Kidney tubule cell (primary cell): Measurements from ENCODE around the gene SPAG16.
"Not testable (repeated sequence)": the region's sequence is repeated elsewhere in the genome, so short reads cannot be mapped to it uniquely, and the experiment has no call there.

Experiments
- DNase-seq: peaks from one replicate; pipeline ENCODE4 v3.0.0-alpha.2; 2018; ENCODE audit warnings: low spot score

The SPAG16 gene

DNA sequence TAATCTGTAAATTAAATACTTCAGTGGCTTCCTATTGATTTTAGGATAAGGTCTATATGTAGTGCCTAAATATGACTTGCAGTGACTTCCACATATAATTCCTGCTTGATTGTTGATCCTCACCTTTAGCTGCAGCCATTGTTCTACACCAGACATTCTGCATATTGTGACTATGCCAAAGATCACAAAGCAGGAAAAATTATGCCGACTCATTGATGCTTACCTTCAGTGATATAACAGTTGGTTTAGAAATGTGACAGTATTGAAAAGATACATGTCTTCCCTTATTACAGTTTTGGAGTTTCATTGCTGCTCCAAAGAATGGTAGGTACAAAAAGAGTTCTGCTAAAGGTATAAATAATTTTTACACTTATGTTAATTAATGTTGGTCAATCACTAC lies 12.3 kb upstream of the SPAG16 start:
- no peak for DNase-seq

GRCh38 chr2:213274143-213274542 lies 10.1 kb upstream of the SPAG16 start:
- DNase-seq: no peak

- no peak for DNase-seq
Observed at GRCh38 chr2:213275265-213275664, 9.0 kb upstream of the SPAG16 start.

DNA sequence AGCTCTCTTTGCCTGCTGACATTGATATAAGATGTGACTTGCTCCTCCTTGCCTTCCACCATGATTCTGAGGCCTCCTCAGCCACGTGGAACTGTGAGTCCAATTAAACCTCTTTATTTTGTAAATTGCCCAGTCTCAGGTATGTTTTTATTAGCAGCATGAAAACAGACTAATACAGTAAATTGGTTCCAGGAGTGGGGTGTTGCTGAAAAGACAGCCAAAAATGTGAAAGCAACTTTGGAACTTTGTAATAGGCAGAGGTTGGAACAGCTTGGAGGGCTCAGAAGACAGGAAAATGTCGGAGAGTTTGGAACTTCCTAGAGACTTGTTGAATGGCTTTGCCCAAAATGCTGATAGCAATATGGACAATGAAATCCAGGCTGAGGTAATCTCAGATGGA lies 7.1 kb upstream of the SPAG16 start:
- not testable (repeated sequence) for DNase-seq

DNA sequence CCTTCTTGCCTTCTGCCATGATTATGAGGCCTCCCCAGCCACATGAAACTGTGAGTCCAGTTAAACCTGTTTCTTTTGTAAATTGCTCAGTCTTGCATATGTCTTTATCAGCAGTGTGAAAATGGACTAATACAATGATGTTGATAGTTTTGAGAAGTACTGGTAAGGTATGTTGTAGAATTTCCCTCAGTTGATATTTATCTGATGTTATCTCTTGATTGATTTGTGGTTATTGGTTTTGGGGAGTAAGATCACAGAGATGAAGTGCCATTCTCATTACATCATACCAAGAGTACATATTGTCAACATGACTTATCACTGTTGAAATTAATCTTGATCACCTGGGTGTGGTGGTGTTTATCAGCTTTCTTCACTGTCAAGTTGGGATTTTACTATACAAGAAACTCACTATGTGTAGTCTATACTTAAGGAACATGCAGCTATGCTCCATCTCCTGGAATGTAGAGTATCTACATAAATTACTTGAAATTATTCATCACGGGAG lies 5.1 kb upstream of the SPAG16 start:
- no peak for DNase-seq

- DNase-seq: no peak
Observed at GRCh38 chr2:213279971-213280370, 4.3 kb upstream of the SPAG16 start.

DNA sequence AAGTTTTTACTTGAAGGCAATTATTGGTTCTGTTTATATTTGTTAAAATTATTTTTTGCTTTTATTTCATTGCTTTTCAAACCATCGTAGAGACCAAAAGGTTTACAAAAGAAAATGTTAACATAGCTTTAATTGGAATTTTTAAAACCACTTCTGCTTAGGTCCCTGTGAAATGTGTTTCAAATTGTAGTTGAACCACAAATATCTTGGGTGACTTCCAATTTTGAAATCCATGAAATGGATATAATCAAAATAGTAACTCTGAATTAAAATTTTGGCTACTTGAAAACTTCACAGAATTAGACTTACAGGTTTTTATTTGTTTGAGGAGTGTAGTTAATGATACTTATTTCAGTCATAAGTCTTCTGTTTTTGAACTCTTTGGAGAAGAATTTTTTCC lies 3.1 kb upstream of the SPAG16 start:
- DNase-seq: no peak

DNA sequence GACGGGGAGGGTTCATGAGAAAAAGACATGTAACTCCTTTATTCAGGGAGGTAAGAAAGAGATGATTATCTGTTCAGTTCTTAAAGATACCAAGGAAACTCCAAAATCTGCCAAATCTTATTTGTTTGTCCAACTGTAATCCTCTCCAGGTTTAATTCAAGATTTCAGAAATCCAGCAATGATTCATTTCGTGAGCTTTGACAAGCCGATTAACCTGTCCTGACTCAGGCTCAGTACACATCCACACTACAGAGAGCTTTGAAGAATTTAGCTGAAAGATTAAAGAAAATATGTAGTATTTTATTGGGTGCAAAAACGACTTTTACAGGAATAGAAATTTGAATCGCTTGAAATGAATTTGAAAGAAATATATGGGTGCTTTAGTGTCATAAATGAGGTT lies 1.1 kb downstream of the SPAG16 start:
- DNase-seq: peak; percentile 21

GRCh38 chr2:213286161-213286560 lies 1.9 kb downstream of the SPAG16 start:
- DNase-seq: peak; percentile 38

GRCh38 chr2:213288913-213289700 lies 4.8 kb downstream of the SPAG16 start:
- DNase-seq: peak; percentile 76

DNA sequence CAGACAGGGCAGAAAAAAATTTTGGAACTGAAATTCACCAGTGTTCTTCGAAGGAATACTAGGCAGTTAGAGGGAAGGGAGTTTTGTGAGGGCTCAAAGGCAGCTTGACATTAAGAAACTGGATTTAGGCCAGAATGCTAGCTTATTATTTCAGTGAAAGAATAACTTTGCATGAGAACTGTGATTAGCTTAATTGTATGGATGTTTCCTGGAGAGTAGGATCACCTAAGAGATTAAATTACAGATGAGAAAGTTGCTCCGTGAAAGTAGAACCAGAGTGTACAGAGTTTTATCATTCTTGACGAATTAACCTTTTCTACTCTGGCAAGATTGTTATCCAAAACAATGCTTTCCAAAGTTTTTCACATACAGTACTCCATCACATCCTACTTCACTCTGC lies 6.2 kb downstream of the SPAG16 start:
- no peak for DNase-seq

DNA sequence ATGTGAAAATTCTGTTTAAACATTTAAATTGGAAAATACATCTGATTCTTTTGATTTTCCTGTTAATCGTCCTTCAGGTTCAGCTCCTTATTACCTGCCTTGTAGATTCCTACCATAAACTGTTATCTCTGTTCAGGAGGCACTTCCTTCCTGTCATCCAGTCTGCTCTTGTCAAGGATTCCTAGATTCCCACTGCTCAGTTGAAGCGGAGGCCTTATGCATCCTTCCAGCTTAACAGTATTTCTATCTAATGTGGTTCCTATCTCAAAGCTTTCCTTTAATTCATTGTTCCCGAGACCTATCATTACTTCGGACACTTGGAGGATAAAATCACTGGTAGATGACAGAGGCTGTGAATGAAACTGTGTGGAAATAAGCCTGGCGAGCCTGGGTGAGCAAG lies 12.0 kb downstream of the SPAG16 start:
- DNase-seq: no peak

DNA sequence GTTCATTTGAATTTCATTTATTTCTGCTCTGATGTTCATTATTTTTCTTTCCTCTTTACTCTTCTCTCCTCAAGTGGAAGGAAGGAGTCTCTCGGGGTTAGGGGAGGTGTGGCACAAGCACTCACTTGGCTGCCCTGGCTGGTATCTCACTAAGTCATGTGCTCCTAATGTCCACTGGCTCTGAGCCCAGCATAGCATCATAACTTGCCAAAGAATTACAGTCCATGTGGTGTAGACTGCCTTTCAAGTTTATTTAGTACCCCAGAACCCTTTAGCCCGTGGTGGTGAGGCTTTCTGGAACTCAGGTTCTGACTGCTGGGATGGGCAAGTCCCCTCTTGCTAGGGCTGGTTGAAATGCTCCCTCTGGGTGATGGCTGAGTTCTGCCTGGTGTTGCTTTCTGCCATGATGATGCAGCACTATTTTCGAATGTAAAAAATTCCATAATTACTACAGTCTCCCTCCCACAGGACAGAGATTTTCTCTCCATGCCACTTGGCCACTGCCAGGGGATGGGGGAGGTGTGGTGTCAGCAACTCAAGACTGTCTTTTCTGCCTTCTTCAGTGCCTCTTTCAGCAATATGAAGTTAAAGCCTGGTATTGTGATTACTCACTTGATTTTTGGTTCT lies 22.2 kb downstream of the SPAG16 start:
- DNase-seq: peak; percentile 50

GRCh38 chr2:213315168-213315876 lies 31.1 kb downstream of the SPAG16 start:
- DNase-seq: no peak

- peak; percentile 34 for DNase-seq
Observed at GRCh38 chr2:213316001-213316735, 31.9 kb downstream of the SPAG16 start.

GRCh38 chr2:213317929-213318328 lies 33.7 kb downstream of the SPAG16 start:
- no peak for DNase-seq

DNA sequence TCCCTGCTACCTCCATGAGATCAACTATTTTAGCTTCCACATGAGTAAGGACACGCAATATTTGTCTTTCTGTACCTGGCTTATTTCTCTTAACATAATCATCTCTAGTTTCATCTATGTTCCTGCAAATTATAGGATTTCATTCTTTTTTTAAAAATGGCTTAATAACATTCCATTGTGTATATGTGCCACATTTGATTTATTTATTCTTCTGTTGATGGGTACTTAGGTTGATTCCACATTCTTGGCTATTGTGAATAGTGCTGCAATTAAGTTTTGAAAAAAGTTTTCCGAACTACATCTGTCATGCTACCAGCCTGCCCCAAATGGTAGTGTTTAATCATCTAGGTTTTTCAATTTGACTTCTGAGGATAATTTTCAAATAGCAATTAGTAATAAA lies 36.3 kb downstream of the SPAG16 start:
- no peak for DNase-seq

DNA sequence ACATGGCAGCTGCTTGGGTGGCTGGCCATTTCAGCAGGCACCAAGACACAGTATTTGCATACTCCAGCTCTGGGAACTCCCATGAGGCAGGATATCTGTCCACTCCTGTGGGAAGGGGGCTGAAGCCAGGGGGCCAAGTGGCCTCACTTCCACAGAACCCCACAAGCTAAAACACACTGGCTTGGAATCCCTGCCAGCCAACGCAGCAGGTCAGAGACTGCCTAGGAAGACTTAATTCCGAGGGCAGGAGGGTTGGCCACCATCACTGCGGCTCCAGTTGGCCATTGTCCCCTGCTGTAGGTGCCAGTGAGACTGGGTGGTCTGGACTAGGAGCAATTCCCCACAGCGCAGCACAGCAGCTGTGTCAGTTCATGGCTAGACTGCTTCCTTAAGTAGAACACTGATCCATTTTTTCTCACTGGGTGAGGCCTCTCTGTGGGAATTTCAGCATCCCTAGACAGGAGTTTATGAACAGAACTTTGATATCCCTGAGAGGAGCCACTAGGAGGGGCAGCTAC lies 52.0 kb downstream of the SPAG16 start:
- no peak for DNase-seq

DNA sequence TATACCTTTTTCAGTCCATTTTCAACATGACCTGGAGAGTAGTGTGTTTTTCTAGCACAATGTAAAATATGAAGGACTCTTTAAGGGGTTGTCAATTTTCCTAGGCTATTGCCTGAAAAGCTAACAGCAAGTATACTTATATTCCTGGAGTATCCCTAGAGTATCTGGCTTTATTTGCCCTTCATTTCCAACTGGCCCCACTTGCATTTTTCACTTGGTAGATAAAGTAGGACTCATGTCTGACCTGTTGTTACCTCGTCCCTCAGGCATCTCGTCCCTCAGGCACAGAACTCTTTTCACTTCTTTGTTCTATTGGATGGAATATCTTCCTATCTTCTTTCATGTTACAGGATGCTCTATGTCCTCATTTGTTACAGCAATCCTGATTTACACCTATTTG lies 69.2 kb downstream of the SPAG16 start:
- DNase-seq: no peak

DNA sequence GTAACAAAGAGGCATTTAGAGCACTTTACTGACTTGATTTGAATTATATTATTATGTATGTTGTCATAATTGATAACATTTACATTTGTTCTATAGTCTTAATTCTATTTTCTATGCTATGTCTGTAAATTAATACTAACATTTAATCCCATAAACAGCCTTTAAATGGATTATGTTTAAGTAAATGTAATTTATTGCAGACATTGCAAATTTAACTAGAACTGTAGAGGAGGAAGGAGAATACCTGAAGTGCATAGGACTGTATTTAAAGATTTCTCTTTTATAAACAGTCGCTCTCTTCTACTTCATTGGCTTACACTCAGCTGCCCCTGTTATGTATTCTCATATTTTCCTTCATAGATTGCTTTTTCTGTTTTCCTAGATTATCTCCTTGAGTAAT lies 92.4 kb downstream of the SPAG16 start:
- no peak for DNase-seq

GRCh38 chr2:213407027-213407426 lies 122.8 kb downstream of the SPAG16 start:
- DNase-seq: not testable (repeated sequence)
